ENCODE data around the gene DDX41.

Gene DDX41

GRCh38 chr5:177502886-177503285 lies 13.9 kb downstream of the DDX41 start:
- Histone ChIP-seq H3K4me3 (ENCODE audit: low read length) (no peak overlapping the region), H3K9ac (ENCODE audit: low read length) (no peak overlapping the region), H3K9me3 (ENCODE audit: control insufficient read depth, low read length) (no peaks in the 10 kb centered on the region), H3K27me3 (replicated peaks; ENCODE audit: control insufficient read depth, insufficient read depth, low read length) (no peaks in the 10 kb centered on the region), H3K36me3 (ENCODE audit: control insufficient read depth, insufficient read depth, low read length, severe bottlenecking) (peaks cover 3% of the 10 kb centered on the region), H3K4me1 (ENCODE audit: control insufficient read depth, insufficient read depth, low read length) (peaks cover 5% of the 10 kb centered on the region)
- no peak for DNase-seq (ENCODE audit: low read depth)

GRCh38 chr5:177501874-177502678 lies 14.7 kb downstream of the DDX41 start:
- Histone ChIP-seq H3K9ac (ENCODE audit: low read length) (no peak overlapping the region), H3K27me3 (replicated peaks; ENCODE audit: control insufficient read depth, insufficient read depth, low read length) (no peaks in the 10 kb centered on the region), H3K4me3 (ENCODE audit: low read length) (no peak overlapping the region), H3K4me1 (ENCODE audit: control insufficient read depth, insufficient read depth, low read length) (peaks cover 6% of the 10 kb centered on the region), H3K9me3 (ENCODE audit: control insufficient read depth, low read length) (no peaks in the 10 kb centered on the region), H3K36me3 (ENCODE audit: control insufficient read depth, insufficient read depth, low read length, severe bottlenecking) (peaks cover 3% of the 10 kb centered on the region)
- no peak for DNase-seq (ENCODE audit: low read depth)

DNA sequence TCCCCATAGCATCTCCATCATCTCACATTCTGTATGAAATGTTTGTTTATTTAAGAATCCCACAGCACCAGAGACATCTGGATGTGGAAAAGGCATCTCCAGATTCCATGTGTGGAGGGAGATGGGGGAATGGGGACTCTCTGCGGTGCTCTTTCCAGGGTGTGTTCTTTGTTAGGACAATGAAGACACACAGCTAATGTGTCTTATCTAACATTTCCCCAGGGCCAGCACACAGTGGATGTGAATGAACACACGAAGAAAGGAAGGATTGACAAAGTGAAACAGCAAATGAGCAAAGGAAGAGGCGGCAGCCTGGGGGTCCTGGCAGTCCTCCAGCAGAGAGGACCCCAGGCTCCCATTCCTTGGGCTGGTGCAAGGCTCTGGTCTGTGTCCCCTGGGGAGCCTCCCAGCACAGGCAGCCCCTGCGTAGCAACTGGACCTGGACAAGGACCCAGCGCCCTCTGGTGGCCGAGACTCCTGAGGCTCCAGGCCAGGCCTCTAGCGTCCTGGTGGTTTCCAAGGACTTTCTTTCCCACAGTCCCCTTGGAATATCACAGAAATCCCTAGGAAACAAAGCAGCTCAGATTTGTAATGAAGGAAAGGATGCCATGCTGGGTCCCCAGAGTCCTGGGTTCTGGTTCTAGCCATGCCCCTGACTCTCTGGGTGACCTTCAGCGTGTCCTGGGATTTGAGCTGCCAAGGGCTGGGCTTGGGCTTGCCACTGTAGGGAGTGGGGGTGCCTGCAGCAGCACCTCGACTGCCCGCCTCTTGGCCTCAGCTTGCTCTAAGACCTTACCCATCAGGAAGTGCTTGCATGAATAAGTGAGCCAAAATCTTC lies 15.9 kb downstream of the DDX41 start:
- Histone ChIP-seq H3K4me3 (ENCODE audit: low read length) (no peak overlapping the region), H3K9me3 (ENCODE audit: control insufficient read depth, low read length) (no peaks in the 10 kb centered on the region), H3K36me3 (ENCODE audit: control insufficient read depth, insufficient read depth, low read length, severe bottlenecking) (peaks cover 3% of the 10 kb centered on the region), H3K27me3 (replicated peaks; ENCODE audit: control insufficient read depth, insufficient read depth, low read length) (no peaks in the 10 kb centered on the region), H3K4me1 (ENCODE audit: control insufficient read depth, insufficient read depth, low read length) (peaks cover 13% of the 10 kb centered on the region), H3K9ac (ENCODE audit: low read length) (peak overlapping the region; percentile 8)
- DNase-seq (ENCODE audit: low read depth): peak; percentile 96

GRCh38 chr5:177499842-177500241 lies 16.9 kb downstream of the DDX41 start:
- Histone ChIP-seq H3K9me3 (ENCODE audit: control insufficient read depth, low read length) (no peaks in the 10 kb centered on the region), H3K36me3 (ENCODE audit: control insufficient read depth, insufficient read depth, low read length, severe bottlenecking) (peaks cover 3% of the 10 kb centered on the region), H3K4me1 (ENCODE audit: control insufficient read depth, insufficient read depth, low read length) (peaks cover 24% of the 10 kb centered on the region), H3K4me3 (ENCODE audit: low read length) (no peak overlapping the region), H3K9ac (ENCODE audit: low read length) (no peak overlapping the region), H3K27me3 (replicated peaks; ENCODE audit: control insufficient read depth, insufficient read depth, low read length) (no peaks in the 10 kb centered on the region)
- peak; percentile 38 for DNase-seq (ENCODE audit: low read depth)

GRCh38 chr5:177498013-177498787 lies 18.6 kb downstream of the DDX41 start:
- Histone ChIP-seq H3K27me3 (replicated peaks; ENCODE audit: control insufficient read depth, insufficient read depth, low read length) (no peaks in the 10 kb centered on the region), H3K9me3 (ENCODE audit: control insufficient read depth, low read length) (no peaks in the 10 kb centered on the region), H3K4me1 (ENCODE audit: control insufficient read depth, insufficient read depth, low read length) (peaks cover 39% of the 10 kb centered on the region), H3K36me3 (ENCODE audit: control insufficient read depth, insufficient read depth, low read length, severe bottlenecking) (peaks cover 4% of the 10 kb centered on the region), H3K4me3 (ENCODE audit: low read length) (peak overlapping the region; percentile 85), H3K9ac (ENCODE audit: low read length) (peak overlapping the region; percentile 81)
- DNase-seq (ENCODE audit: low read depth): no peak

GRCh38 chr5:177497292-177498012 lies 19.3 kb downstream of the DDX41 start, which contains the start of gene PDLIM7:
TSS of gene PDLIM7 (minus strand) at chr5:177497604. CDS start at chr5:177496512, 1,092 bp downstream.
- peak within 1 kb of the TSS; percentile 98 for H3K9ac ChIP-seq (ENCODE audit: low read length)
- H3K36me3 ChIP-seq (ENCODE audit: control insufficient read depth, insufficient read depth, low read length, severe bottlenecking): peaks cover 7% of the 10 kb centered on the region
- peak within 1 kb of the TSS; percentile 85 for H3K4me3 ChIP-seq (ENCODE audit: low read length)
- H3K9me3 ChIP-seq (ENCODE audit: control insufficient read depth, low read length): no peaks in the 10 kb centered on the region
- DNase-seq (ENCODE audit: low read depth): peak; percentile 99
- peaks cover 43% of the 10 kb centered on the region for H3K4me1 ChIP-seq (ENCODE audit: control insufficient read depth, insufficient read depth, low read length)
- H3K27me3 ChIP-seq (replicated peaks; ENCODE audit: control insufficient read depth, insufficient read depth, low read length): no peaks in the 10 kb centered on the region

- peak overlapping the region; percentile 98 for H3K9ac ChIP-seq (ENCODE audit: low read length)
- peaks cover 10% of the 10 kb centered on the region for H3K36me3 ChIP-seq (ENCODE audit: control insufficient read depth, insufficient read depth, low read length, severe bottlenecking)
- H3K4me1 ChIP-seq (ENCODE audit: control insufficient read depth, insufficient read depth, low read length): peaks cover 43% of the 10 kb centered on the region
- H3K27me3 ChIP-seq (replicated peaks; ENCODE audit: control insufficient read depth, insufficient read depth, low read length): no peaks in the 10 kb centered on the region
- H3K9me3 ChIP-seq (ENCODE audit: control insufficient read depth, low read length): no peaks in the 10 kb centered on the region
- peak overlapping the region; percentile 85 for H3K4me3 ChIP-seq (ENCODE audit: low read length)
- peak; percentile 97 for DNase-seq (ENCODE audit: low read depth)
Measured at GRCh38 chr5:177496727-177497291, 20.0 kb downstream of the DDX41 start.

DNA sequence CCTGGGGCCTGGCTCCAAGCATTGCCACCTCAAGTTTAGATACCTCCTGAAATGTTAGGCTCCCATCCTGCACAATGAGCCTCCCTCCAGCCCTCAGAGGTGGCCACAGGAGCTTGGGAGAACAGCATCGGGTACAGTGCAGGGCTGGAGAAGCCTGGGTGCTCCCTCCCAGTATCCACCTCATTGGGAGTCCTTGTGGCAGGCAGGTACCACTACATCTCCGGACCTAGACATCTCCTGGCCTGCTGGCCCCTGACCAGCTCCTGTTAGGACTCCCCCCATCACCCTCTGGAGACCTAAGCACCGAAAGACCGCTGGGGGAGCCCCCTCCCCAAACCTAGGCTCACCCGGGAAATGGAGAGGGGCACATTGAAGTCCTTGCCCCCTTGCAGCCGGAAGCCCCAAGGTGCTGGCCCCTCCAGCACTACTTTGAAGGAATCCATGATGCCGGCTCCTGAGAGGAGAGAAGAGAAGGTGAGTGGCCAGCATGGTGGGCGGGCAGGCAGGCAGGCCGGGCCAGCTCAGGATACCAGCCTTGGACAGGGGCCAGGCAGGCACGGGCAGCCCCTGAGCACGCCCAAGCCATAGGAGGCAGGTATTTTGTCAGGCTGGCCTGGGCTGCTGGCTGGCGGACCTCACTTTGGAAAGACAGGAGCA lies 20.6 kb downstream of the DDX41 start:
- Histone ChIP-seq H3K9me3 (ENCODE audit: control insufficient read depth, low read length) (no peaks in the 10 kb centered on the region), H3K4me3 (ENCODE audit: low read length) (peak overlapping the region; percentile 85), H3K36me3 (ENCODE audit: control insufficient read depth, insufficient read depth, low read length, severe bottlenecking) (peaks cover 10% of the 10 kb centered on the region), H3K9ac (ENCODE audit: low read length) (peak overlapping the region; percentile 98), H3K4me1 (ENCODE audit: control insufficient read depth, insufficient read depth, low read length) (peaks cover 43% of the 10 kb centered on the region), H3K27me3 (replicated peaks; ENCODE audit: control insufficient read depth, insufficient read depth, low read length) (no peaks in the 10 kb centered on the region)
- DNase-seq (ENCODE audit: low read depth): peak; percentile 69

- peak overlapping the region; percentile 98 for H3K9ac ChIP-seq (ENCODE audit: low read length)
- H3K4me1 ChIP-seq (ENCODE audit: control insufficient read depth, insufficient read depth, low read length): peaks cover 43% of the 10 kb centered on the region
- H3K27me3 ChIP-seq (replicated peaks; ENCODE audit: control insufficient read depth, insufficient read depth, low read length): no peaks in the 10 kb centered on the region
- DNase-seq (ENCODE audit: low read depth): peak; percentile 89
- peaks cover 18% of the 10 kb centered on the region for H3K36me3 ChIP-seq (ENCODE audit: control insufficient read depth, insufficient read depth, low read length, severe bottlenecking)
- H3K9me3 ChIP-seq (ENCODE audit: control insufficient read depth, low read length): no peaks in the 10 kb centered on the region
- peak overlapping the region; percentile 85 for H3K4me3 ChIP-seq (ENCODE audit: low read length)
Measured at GRCh38 chr5:177495243-177496060, 21.3 kb downstream of the DDX41 start.
